IMR-90 (cell line): Measurements from ENCODE around the gene FAM20A.

Experiments
- CTCF ChIP-seq: conservative IDR thresholded peaks from 2 replicates; pipeline ENCODE4 v1.5.1; 2012; ENCODE audit warnings: mild to moderate bottlenecking, low read depth, low read length, improper control_type of control experiment
- FOS ChIP-seq: fragments of 150-350 bp; IDR thresholded peaks from 2 replicates; pipeline ENCODE4 v1.6.1; 2016; ENCODE audit warnings: low read depth, low read length
- MAFK ChIP-seq: IDR thresholded peaks from 2 replicates; pipeline ENCODE4 v1.6.1; 2012; ENCODE audit warnings: low read depth, low read length, improper control_type of control experiment
- POLR2A ChIP-seq: IDR thresholded peaks from 2 replicates; pipeline ENCODE4 v1.6.1; 2012; ENCODE audit warnings: mild to moderate bottlenecking, low read depth, low read length
- RAD21 ChIP-seq: IDR thresholded peaks from 2 replicates; pipeline ENCODE4 v1.6.1; 2012; ENCODE audit warnings: low read length, improper control_type of control experiment
- SMC3 ChIP-seq: fragments of 150-350 bp; IDR thresholded peaks from 2 replicates; pipeline ENCODE4 v1.6.1; 2016; ENCODE audit warnings: low read depth, mild to moderate bottlenecking, antibody characterized with exemption, low read length, moderate library complexity
- USF2 ChIP-seq: fragments of 150-350 bp; IDR thresholded peaks from 2 replicates; pipeline ENCODE4 v1.6.1; 2017; ENCODE audit warnings: mild to moderate bottlenecking, antibody characterized with exemption, low read length, low read depth

- TF ChIP-seq CTCF (no peak), MAFK (no peak), RAD21 (no peak), FOS (no peak), POLR2A (no peak), USF2 (no peak), SMC3 (no peak)
Observed at GRCh38 chr17:68565661-68566441, 35.3 kb downstream of the FAM20A start.
